Measurements from ENCODE around the gene FSD1.
"Not testable (repeated sequence)": the region's sequence is repeated elsewhere in the genome, so short reads cannot be mapped to it uniquely, and the experiment has no call there.

The FSD1 gene

DNA sequence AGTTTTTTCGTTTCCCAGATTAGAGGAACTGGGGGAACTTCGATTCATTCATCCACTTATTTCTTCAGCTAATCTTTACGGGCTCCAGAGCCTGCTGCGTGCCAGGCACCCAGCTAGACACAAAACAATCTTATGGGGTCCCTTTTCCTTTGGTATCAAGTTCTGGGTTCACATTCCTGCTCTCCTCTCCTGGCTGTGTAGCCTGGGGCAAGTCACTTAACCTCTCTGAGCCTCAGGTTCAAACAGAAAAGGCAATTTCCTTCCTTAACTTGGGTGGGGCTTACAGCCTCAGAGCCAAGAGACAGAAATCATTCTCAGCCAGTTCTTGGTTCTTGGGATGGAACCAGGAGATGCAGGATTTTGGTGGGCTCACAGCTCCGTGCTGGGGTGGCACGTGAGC, 19.4 kb upstream of the FSD1 start:
- DNase-seq (ENCODE audit: low read depth), result no peak

DNA sequence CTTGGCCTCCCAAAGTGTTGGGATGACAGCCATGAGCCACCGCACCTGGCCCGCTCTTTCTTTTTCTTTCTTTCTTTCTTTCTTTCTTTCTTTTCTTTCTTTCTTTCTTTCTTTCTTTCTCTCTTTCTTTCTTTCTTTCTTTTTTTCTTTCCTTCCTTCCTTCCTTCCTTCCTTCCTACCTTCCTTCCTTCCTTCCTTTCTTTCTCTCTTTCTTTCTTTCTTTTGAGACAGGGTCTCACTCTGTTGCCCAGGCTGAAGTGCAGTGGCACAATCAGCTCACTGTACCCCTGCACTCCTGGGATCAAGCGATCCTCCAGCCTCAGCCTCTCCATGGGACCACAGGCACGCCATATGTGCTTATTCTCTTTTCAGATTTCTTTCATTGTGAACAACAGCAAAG, 18.3 kb upstream of the FSD1 start:
- not testable (repeated sequence) for DNase-seq (ENCODE audit: low read depth)

DNA sequence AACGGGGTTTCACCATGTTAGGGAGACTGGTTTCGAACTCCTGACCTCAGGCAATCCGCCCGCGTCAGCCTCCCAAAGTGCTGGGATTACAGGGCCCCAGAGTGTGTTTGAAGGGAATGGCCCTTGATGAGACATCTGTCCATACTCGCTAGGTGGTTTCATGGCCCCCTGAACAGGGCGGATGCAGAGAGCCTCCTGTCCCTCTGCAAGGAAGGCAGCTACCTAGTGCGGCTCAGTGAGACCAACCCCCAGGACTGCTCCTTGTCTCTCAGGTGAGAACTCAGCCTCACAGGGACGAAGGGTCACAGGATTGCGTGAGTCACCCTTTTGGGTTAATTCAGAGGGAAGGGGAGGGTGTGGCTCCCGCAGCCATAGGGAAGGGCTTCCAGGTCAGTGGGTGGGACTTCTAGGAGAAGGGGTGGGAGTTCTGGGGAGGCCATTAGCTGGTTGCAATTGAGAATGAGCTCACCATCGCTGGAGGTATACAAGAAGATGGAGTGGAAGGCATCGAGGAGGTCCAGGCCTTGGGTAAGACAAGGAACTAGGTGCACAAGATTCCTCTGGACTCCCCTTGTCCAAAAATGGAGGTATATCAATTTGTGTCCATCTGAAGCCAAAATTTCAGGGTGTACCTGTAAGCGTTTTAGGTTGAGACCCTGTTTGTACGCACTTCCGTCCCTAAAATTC, 16.2 kb upstream of the FSD1 start:
- DNase-seq (ENCODE audit: low read depth), result no peak

DNA sequence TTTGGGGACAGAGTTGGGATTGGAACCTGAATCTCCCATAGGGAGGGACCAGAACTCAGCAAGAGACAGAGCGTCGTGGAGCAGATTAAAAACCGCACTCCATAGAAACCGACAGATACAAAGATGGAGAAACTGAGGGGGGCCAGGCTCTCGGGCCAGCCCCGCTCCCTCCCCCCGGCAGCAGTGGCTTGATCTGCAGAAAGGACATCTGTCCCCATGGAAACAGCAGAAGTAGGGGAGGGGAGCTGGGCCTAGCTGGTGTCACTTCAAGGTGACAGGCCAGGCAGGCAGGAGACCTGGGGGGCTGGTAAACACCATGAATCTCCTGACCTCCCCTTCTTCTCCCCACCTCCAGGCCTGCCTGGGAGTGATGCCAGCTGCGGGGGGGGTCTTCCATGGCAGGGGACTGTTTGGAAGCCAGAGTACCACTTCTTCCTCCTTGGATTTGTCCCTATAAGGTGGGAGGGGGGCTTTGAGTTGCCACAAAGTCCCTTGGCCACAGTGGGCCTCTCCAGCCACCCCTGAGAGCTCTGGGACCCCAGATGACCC, 13.1 kb upstream of the FSD1 start:
- no peak for DNase-seq (ENCODE audit: low read depth)

DNA sequence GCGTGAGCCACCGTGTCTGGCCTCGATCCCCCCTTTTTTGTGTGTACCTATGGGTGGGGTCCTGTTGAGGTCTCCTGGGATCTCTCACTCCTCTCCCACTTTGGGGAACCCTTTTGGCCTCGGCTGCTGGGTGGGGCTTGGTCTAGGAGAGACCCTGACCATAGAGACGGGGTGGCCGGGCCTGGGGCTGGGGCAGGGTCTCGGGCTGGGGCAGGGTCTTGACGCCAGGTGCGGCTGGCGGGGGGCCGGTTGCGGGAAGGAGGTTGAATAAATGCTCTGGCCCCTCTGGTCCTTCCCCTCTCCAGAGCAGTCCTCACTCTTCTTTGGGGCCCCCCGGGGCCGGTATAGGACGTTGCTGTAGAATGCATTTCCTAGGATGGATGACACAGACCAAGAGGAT, 11.9 kb upstream of the FSD1 start:
- no peak for DNase-seq (ENCODE audit: low read depth)

DNA sequence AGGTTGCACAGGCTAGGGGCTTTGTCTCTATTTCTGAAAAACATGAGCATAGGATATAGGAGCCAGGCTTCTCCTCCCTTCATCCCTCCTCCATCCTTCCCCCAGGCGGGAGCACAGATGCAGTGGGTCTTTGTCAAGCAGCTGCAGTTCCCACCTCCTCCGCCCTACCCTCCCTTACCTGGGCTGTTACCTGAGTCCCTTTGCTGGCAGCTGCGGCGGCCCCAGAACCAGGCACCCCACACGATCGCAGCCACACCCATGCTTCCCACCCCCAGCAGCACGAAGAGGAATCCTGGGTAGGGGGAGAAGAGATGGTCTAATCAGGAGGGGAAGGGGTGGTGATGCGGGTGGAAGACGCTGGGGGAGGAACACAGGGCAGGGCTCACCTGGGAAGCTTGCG, 10.0 kb upstream of the FSD1 start:
- no peak for DNase-seq (ENCODE audit: low read depth)

DNA sequence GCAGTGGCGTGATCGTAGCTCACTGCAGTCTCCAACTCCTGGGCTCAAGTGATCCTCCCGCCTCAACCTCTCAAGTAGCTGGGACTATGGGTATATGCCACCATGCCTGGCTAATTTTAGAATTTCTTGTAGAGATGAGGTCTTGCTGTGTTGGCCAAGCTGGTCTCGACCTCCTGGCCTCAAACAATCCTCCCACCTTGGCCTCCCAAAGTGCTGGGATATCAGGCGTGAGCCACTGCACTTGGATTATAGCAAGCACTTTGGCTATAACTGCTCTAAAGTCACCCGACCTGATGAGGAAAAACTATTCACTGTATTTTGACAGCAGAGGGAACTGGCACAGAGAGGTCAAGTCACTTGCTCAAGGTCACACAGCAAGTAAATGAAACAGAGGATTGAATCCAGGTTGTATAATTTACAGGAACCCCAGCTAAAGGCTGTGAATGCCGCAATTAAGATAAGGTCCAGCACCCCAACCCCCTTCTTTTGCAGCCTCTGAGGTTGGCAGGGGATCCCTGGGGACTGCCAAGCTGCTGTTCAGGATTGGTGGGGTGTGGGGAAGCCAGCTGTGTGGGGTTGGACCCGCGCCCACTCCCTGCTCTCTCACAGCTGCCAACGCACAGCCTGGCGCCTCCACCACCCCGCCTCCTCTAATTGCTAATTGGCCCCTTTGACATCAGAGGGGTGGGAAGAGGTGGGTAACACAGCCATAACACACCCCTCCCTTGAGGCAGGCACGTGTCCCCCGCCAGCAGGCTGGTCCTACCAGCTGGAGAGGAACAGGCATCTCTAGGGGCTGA, 8.2 kb upstream of the FSD1 start:
- no peak for DNase-seq (ENCODE audit: low read depth)

DNA sequence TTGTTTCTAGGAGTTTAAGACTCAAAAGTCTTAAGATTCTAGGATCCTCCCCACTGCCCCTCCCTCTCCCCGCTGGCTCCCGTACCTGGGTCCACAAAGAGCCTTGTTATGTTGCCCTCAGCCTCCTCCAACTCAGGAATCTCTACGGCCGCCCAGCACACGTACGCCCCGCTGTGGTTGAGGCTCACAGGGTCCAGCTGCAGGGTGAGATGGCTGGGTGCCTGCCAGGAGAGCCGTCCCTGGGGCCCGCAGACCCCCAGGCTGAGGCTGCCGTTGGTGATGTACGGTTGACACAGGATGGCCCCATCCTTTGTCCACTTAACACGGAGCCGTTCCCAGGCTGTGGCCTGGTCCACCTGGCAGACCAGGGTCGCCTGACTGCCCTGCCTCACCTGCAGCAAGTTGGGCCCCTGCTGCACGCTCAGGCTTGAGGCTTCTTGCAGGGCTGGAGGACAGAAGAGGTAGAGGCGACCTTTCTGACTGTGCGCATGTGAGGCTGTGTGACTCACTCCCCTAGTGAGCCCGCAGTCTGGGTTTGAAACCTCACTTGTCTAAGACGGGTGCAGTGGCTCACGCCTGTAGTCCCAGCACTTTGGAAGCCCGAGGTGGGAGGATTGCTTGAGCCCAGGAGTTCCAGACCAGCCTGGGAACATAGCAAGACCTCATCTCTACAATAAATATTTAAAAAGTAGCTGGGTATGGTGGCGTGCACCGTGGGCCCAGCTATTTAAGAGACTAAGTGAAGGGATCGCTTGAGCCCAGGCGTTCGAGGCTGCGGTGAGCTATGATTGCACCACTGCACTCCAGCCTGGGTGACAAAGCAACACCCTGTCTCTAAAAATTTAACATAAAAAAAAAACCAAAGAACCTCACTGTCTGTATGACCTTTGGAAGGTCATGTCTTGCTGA, 6.2 kb upstream of the FSD1 start:
- DNase-seq (ENCODE audit: low read depth), result no peak

DNA sequence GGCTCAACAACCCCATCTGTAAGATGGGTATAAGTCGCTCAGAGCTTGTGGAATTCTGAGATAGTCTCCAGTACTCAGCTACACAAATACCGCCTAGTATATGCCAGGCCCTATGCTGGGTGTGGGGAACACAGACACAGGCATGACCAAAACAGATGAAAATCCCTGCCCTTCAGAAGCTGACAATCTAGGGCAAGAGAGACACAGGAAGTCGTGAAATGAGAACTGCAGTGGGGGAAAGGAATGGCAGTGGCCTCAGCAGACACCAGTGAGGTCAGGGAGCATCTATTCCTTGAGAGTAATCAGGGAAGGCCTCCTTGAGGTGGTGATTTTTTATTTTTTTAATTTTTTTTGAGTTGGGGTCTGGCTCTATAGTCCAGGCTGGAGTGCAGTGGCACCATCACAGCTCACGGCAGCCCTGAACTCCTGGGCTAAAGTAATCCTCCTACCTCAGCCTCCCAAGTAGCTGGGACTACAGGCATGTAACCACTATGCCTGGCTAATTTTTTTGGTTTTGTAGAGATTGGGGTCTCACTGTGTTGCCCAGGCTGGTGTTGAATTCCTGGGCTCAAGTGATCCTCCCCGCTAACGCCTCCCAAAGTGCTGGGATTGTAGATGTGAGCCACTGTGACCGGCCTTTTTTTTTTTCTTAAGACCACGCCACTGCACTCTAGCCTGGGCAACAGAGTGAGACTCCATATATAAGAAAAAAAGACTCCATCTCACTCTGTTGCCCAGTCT, 5.4 kb upstream of the FSD1 start:
- DNase-seq (ENCODE audit: low read depth), result no peak

DNA sequence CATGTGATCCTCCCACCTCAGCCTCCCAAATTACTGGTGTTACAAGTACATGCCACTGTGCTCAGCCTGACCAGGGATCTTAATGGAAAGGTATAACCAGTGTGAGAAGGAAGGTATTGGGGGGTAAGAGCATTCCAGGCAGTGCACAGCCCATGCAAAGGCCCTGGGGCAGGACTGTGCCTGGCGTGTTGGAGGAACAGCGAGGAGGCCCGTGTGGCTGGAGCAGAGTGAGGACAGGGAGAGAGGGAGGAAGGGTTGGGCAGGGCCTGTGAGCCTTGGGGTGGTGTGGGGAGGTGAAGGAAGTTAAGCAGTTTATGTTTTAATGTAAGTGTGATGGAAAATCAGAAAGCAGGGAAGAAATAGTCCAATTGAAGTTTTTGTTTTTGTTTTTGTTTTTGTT, 3.8 kb upstream of the FSD1 start:
- DNase-seq (ENCODE audit: low read depth), result no peak

DNA sequence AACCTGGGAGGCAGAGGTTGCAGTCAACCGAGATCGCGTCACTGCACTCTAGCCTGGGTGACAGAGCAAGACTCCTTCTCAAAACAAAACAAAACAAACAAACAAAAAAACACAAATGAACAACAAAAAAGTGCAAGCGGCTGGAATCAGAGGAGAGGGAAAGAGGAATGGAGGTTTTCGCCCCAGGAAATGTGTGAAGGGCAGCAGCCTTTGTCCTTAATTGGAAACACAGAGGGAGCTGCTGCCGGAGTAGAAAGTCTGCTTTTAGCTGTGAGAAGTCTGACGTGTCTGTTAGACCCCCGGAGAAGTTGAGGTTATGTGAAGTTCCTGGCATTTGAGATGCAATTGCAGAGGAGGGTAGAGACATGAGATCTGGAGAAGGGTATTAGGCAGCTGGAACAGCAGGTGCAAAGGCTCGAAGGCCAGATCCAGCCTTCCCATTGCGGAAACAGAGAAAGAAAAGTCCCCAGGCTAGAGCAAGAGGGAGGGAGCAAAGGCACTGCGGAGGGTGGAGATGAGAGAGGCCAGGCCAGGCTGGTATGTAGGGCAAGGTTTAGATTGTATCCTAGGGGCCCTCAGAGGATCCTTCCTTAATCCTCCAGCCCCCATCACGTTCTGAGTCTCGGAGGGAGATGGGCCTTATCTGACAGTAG, 2.7 kb upstream of the FSD1 start:
- no peak for DNase-seq (ENCODE audit: low read depth)

DNA sequence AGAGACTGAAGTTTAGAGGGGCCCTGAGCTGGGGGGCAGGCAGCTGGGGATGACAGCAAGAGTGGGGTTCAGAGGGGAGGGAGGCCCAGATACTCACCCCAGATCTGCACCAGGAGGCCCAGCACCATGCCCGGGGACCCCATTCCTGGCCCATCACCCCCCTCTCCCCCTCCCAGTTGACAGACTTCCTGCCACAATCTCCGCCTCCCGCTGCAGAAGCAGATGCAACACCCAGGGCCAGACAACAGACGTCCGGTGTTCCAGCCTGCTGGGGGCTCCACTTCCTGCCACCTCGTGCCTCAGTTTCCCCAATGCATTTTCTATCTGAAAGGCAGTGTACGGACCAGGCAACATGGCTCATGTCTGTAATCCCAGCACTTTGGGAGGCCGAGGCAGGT, 2.2 kb upstream of the FSD1 start, which contains the start of gene TMIGD2:
Gene TMIGD2, minus strand, starts transcription at position 147 of the 398 bp plus-strand sequence. Its CDS starts 4 bp downstream, at position 143.
- DNase-seq (ENCODE audit: low read depth), result no peak

DNA sequence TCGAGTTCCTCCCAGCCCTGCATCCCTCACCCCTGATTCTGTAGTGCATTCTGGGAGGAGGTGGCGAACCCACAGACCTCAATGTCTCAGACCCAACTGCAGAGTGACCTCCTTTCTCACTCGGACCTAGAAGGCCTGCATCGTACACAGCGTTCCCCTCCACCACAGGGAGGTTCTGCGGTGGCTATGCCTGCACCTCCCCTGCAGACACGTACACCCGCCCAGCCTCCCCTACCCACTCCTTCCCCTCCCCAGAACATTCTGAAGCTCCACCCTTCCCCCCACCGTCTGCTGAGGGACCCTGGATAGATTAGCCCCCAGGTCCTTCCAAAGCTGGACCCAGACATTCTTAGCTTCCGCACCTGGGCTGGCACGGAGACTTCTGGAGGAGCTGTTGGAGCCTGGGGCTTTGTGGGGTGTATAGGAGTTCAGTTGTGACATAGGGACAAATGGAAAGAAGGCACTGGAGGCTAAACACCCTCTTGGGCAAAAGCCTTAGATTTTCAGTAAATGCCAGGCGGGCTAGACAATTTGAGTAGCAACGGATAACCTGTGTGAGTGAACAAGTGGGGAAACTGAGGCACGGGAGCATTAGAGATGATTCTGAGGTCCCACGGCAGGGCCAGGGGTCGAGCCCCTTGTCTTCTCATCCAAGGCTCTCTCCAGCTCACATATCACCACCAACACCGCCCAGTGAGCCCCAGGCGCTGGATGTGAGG, 420 bp upstream of the FSD1 start:
- DNase-seq (ENCODE audit: low read depth), result no peak

DNA sequence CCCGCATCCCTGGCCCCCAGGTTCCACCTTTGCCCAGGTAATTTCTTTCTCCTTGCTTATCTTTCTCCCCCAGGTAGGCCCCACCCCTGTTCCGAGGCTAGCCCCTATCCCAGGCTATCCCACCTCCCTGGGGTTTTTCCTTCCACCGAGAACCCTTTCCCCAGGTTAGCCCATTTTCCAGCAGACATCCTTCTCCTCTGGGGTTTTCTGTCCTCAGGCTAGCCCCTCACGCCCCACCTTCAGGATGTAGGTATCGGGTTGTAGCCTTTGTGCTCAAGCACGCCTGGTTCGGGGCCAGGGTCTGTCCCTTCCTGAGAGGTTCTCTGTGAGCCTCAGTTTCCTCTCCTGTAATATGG, 837 bp downstream of the FSD1 start:
- no peak for DNase-seq (ENCODE audit: low read depth)

DNA sequence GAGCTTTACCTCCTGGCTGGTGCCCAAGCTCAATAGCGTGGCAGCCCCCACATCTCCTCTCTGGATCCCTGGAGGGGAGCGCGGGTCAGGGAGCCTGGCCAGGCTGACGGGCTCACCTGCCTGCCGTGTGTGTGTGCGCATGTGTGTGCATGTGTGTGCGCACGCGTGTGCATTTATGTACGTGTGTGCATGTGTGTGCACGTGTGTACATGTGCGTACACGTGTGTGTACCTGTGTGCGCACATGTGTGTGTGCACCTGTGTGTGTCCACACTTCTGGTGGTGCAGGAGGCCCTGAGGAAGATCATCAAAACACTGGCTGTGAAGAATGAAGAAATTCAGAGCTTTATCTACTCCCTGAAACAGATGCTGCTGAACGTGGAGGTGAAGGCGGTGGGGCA, 1.3 kb downstream of the FSD1 start:
- DNase-seq (ENCODE audit: low read depth), result no peak

DNA sequence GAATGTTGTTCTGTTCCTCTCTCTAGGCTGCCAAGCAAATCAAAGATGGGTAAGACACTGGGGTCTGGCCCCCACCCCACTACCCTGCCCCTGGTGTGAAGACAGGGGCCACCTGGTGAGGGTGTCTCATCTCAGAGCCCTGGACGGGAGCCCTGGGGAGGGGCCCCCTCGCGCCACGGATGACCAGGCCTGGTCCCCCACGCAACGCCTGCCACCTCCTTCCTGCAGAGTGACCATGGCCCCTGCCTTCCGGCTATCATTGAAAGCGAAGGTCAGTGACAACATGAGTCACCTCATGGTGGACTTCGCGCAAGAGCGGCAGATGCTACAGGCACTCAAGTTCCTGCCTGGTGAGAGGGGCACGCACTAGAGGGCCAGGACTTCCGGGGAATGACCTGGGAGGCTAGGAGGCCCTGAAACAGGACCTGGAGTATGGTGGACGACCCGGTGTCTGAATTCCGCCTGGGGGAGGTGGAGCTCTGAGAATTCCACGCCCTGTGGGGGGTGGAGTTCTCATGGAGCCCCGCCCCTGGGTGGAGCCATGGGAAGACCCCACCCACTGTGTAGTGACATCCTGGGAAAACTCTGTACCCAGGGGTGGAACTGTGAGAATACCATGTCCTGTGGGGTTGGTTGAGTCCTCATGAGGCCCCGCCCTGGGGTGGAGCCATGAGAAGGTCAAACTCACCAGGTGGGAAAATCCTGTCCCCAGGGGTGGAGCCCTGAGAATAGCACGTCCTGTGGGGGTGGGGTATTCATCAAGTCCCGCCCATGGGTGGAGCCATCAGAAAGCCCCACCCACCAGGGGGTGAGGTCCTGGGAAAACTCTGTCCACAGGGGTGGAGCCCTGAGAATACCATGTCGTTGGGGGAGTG, 6.1 kb downstream of the FSD1 start:
- DNase-seq (ENCODE audit: low read depth), result no peak

DNA sequence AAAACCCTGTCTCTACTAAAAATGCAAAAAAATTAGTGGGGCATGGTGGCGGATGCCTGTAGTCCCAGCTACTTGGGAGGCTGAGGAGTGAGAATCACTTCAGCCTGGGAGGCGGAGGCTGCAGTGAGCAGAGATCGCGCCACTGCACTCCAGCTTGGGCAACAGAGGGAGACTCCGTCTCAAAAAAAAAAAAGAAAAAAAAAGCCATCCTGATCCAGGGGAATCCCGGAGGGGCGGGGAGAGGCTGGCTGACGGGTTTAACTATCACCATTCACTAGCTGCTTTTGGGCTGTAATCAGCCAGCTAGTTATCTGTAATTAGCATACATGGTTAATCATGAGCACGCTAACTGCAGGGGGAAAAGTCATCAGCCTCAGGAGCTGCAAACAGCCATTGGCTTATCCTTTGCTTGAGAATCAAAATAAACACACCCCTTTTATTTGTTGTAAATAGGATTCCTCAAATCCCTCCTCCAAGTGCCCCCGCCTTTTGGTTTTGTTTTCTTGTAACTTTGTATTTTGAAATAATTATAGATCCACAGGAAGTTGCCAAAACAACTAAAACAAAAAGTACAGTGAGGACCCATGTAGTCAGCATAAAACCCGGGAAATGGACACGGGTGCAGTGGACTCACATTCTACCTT, 9.6 kb downstream of the FSD1 start:
- no peak for DNase-seq (ENCODE audit: low read depth)

DNA sequence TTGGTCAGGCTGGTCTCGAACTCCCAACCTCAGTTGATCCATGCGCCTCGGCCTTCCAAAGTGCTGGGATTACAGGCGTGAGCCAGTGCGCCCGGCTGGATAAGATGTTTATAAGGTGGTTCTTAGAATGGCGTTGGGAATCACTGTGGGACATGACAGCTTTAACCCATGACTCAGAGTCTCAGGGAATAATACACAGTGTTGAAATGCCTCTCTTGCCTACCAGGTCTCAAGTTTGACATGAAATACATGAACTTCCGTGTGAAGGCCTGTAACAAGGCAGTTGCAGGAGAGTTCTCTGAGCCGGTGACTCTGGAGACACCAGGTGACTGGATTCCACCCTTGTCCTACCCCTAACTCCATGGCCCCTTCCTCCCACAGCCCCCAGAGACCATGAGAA, 12.6 kb downstream of the FSD1 start:
- DNase-seq (ENCODE audit: low read depth), result peak; percentile 64

DNA sequence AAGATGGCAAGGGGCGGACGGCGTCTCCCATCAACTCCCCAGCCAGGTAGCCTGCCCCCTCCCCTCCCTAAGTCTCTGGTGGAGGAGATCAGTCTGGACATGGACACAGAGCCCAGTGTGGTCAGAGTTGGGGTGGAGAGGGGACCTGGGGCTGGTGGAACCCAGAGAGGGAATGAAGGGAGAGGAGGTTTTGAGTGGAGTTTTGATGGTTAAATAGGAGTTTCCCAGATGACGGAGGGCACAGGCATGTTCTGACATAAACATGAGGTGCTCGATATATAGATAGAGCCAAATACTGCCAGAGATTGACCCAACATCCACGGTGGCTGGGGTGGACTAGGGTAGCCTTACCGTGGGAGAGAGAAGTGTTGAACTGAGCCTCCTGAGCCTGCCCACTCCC, 14.1 kb downstream of the FSD1 start:
- DNase-seq (ENCODE audit: low read depth), result no peak
